Right renal cortex interstitium (tissue), 3 donors: ENCODE data around the gene TF. TPM values are rescaled to one million over a fixed set of nuclear protein-coding genes. Genes with fewer than 3 reads are reported as not detected.

Experiments
- DNase-seq, 3 donors: peaks; one replicate each; pipeline ENCODE4 v3.0.0-alpha.2; 2013; ENCODE audit warnings: low read depth in 3 of 3, low spot score in 2 of 3
- polyA plus RNA-seq, 3 donors: library from polyadenylated mRNA; unstranded; fragments of 120-200 nt; gene quantifications; one replicate each; pipeline ENCODE4 v1.2.1, GENCODE V29; 2013; ENCODE audit not compliant: insufficient read length in 3 of 3

TF gene
- polyA plus RNA-seq, 3 donors: 3.9 to 4.3 (median 4.3) TPM

GRCh38 chr3:133746712-133747066 is 496 bp downstream of the TF start:
- DNase-seq: no peak

DNA sequence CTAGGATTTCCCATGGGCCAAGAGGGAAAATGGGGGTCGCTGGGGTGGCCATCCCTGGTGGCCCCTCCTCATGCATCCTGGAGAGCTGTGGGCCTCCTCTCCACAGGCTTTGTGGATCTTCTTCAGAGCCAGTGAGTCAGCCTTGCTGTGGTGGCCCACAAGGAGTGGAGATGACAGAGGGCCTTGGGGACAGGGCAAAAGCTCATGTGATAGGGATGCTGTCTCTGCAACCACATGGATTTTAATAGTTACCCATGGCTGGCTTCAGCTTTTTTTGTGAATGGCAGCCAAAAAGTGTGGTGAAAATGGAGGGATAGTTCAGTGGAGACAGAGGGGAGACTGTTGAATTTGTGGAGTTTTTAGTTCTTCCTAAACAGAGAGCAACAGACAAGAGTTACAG is 1.2 kb downstream of the TF start:
- DNase-seq: no peak

DNA sequence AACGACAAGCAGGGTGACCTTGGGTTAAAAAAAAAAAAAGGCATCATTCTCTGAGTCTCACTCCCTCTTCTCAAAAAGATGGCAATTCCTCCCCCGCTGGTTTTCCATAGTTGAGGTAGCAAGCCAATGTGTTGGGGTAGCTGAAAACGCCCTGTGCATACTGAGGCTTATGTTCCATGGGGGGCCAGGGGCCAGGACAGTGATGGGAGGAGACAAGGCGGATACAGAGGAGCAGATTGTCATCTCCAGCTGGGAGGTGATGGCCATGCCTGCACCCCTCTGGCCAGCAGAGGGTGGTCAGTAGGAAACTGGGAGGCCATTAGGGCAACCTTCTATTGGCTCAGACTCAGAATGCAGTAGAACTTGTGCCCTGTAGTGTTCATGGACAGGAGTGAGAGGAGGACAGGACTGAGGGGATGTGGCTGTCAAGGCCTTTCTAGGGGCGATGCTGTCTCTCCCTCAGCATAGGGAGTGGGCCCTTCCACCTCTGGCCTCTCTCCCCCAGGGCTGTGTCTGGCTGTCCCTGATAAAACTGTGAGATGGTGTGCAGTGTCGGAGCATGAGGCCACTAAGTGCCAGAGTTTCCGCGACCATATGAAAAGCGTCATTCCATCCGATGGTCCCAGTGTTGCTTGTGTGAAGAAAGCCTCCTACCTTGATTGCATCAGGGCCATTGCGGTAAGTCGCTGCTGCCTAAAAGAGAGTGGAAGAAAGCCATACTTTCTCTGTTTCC is 1.9 kb downstream of the TF start:
- DNase-seq: no peak

- no peak for DNase-seq
These were observed 3.5 kb downstream of the TF start for GRCh38 chr3:133749427-133750258.

DNA sequence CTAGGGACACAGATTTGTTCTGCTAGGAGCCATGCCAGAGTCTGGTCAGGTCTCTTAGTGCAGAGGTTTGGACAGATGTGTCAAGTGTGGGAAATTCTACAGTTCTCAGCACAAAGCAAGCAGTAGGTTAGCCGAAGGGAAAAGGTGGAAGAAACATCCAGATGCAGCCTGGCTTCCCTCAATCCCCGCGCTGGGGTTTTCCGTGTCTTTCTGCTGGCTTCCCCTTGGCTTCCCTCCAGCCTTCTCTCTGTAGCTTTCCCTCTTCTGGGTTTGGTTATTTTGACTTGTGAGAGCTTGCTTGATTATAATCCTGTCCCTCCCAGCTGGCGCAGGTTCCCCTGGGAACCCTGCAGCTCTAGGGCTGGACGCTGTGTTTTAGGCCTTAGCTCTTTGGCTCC is 4.1 kb downstream of the TF start:
- DNase-seq: no peak

GRCh38 chr3:133753107-133753778 is 7.0 kb downstream of the TF start:
- no peak for DNase-seq

DNA sequence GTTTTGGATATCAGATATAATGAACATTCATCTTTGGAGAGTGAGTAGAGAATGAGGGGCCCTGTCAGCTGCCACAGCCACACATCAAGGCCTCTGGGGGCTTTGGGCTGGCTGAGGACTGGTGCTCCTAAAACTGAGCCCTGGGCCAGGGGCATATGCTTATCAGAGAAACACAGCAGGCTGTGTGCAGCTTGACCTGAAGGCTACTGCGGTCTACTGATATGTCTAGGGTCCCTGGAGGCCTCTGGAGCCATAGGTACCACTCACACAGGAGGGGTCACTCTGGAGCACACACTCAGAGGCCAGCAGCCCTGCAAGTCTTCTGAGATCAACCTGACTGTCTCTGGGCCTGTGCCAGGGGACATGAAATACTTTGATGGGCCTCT is 7.6 kb downstream of the TF start:
- DNase-seq: no peak

DNA sequence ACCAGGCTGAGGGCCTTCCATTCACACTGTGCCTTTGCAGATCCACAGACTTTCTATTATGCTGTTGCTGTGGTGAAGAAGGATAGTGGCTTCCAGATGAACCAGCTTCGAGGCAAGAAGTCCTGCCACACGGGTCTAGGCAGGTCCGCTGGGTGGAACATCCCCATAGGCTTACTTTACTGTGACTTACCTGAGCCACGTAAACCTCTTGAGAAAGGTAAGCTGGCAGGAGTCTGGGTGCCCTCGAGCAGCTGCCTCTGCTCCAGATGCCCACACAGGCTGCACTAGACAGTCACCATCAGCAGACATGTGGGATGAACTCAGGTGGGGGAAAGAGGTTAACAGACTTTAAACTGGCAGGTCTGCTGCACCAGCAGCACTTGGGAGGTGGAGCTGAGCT is 8.3 kb downstream of the TF start:
- no peak for DNase-seq

DNA sequence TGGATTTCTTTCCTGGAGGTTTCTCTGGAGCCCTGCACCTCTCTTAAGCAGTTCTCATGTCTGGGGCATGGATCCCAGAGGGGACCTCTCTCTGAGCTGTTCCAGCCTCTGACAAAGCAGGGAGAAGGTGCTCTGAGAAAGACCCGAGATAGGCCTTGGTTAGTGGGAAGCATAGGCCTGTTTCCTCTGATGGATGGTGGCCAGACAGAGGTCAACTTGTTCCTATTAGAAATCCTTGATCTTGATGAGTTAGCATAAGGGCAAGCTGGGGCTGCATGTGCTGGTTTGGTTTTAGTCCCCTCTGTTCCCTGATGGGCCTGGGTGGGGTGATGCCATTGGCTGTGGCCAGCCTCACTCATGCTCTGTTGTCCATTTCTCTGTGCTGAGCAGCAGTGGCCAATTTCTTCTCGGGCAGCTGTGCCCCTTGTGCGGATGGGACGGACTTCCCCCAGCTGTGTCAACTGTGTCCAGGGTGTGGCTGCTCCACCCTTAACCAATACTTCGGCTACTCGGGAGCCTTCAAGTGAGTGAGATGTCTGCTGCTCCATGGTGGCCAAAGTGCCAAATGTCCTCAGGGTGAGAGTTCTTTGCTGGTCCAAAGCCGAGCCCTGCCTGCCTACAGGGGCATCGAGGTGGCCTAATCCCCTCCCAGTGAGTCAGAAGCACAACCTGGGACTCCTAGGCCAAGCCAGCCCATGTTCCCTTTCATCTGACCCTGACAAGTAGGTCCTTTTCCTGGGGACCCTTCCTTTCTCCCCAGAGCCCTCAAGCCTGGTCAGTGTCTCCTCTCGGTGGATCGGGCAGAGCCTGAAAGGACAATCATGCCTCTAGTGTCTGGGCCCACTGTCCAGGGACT is 9.0 kb downstream of the TF start:
- DNase-seq: no peak

GRCh38 chr3:133756716-133757694 is 10.8 kb downstream of the TF start:
- no peak for DNase-seq

GRCh38 chr3:133757701-133758567 is 11.7 kb downstream of the TF start:
- DNase-seq: no peak

DNA sequence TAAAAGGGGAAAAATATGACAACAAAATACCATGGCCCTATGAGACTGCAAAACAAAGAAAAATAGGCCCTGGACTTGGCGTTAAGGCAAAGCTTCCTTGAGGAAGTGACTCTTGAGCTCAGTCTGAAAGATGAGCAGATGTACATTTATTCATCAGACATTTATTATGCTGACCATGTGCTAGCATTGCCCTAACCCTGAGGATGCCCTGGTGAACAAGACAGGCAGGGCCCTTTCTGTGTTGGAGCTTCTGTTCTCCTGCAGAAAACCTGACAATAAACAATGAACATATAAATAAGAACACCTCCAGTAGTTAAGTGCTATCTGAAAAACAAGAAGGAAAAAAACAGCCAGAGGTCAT is 12.4 kb downstream of the TF start:
- DNase-seq: no peak

DNA sequence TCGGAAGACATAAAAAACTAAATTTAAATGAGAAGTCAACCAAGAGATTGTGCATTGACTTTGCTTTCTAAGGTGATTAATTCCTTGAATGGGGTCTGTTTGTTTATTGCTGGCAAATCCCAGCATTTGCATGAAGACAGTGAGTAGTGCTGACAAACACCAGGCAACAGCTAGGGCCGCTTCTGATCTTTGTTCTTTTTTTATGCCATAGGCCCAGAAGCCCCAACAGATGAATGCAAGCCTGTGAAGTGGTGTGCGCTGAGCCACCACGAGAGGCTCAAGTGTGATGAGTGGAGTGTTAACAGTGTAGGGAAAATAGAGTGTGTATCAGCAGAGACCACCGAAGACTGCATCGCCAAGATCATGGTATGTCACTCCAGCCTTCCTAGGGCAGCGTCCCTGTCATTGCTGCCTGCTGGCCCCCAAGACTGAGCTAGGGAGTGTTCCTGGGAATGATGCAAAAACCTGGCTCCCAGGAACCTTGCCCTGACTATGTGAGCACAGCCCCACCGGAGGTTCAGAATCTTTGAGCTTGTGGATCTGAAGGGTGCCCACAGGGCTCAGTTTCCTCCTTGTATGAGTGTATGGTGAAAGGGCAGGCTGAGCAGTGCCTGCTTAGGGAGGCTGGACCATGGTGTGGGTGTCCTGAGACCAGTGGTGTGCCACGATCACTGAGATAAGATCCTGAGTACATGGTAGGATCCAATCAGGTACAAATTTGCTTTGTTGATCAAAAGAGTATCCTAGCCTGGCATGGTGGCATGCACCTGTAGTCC is 13.0 kb downstream of the TF start:
- DNase-seq: no peak

DNA sequence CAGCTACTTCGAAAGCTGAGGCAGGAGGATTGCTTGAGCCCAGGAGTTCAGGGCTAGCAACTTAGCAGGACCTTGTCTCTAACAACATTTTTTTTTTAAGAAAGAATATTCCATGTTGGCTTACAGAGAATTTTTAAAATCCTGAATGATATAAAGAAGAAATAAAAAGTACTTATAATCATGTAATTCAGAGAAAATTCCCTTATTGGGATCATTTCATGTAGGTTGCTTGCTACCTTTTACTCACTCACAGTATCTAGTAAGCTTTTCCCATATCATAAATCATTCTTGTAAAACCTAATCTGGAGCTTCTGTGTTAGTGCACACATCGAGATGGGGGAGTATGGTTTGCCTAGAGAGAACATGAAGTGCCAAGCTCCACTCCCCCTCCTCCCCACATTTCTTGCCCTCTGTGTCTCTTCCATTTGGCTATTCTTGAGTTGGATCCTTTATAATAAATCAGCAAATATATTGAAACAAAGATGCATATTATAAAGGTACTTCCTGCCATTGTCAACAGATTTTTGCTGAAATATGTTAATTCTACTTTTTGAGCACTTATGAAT is 13.6 kb downstream of the TF start:
- DNase-seq: no peak

DNA sequence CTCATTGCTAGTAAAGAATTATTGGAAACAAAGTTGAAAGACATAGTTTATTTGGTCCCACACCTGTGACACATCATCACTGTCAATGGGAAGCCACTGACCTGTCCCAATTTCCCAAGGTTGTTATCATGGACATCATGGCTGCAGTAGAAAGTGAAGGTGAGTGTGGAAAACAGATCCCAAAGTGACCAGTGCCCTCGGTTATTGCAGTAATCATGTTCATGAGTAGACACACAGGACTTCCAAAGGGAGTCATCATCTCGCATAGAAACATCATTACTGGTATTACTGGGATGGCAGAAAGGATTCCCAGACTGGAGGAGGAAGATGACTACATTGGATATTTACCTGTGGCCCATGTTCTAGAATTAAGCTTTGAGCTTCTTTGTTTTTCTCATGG is 14.7 kb downstream of the TF start:
- DNase-seq: no peak

DNA sequence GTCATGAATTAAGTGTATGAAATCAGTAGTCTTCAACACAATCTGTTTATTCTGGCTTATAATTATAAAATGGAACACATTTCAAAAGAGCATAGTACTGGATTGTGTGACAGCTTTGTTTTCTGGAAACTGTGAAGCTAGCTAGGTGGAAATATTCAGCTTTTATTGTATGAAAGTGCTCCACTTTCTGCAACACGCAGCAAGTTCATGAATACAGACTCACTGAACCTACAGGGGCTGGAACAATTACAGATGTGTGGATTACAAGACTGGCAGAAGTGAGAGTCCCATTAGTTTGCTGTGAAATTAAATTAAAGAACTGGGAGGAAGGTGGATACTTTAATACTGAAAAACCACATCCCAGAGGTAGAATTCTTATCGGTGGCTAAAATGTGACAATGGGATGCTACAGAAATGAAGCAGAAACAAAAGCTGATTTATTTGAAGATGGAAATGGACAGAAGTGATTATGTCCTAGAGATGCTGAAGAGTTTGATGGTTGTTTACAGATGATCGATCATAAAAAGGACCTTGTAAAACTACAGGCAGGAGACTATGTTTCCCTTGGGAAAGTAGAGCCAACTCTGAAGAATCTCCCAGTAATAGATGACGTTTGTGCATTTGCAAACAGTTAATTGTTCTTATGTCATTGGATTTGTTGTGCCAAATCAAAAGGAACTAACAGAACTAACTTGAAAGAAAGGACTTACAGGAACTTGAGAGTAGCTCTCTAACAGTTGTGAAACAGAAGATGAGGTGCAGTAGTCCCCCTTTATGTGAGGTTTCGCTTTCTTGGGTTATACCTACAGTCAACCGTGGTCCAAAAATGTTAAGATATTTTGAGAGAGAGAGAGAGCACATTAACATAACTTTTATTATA is 15.7 kb downstream of the TF start:
- no peak for DNase-seq

GRCh38 chr3:133762539-133762938 is 16.3 kb downstream of the TF start:
- no peak for DNase-seq
